Panc1 (cell line): ENCODE measurements around the gene CELA2B.

Source experiments
- POLR2AphosphoS5 ChIP-seq: IDR thresholded peaks from 2 replicates; pipeline ENCODE4 v1.6.1; 2012; ENCODE audit warnings: mild to moderate bottlenecking, low read depth, low read length, moderate library complexity
- TF ChIP-seq, protein P1 (sequence below): fragments of 450-650 bp; IDR thresholded peaks from 2 replicates; pipeline ENCODE4 v1.5.1; 2017; ENCODE audit warnings: mild to moderate bottlenecking
- TF ChIP-seq, protein P2 (sequence below), 2 experiments: IDR thresholded peaks; 2 replicates each; pipeline ENCODE4 v1.6.1; 2011 to 2012; ENCODE audit warnings: low read depth in 2 of 2, control low read depth in 1 of 2, low read length in 1 of 2, mild to moderate bottlenecking in 1 of 2, moderate library complexity in 1 of 2; ENCODE audit not compliant: insufficient read depth in 1 of 2

DNA sequence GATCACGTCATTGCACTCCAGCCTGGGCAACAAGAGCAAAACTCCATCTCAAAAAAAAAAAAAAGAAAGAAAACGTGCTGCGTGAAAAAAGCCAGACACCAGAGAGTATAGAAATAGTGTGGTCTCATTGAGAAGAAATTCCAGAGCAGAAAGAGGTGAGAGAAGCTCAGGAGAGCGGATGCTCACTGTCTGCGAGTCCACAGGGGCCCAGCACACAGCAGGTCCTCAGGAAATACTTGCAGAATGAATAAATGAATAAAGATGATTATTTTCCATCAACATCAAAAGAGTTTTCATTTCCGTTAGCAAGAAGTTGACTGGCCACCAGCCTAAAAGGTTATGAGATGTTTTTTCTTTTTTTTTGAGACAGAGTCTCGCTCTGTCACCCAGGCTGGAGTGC, 33.7 kb downstream of the CELA2B start:
- TF ChIP-seq, protein P1, sequence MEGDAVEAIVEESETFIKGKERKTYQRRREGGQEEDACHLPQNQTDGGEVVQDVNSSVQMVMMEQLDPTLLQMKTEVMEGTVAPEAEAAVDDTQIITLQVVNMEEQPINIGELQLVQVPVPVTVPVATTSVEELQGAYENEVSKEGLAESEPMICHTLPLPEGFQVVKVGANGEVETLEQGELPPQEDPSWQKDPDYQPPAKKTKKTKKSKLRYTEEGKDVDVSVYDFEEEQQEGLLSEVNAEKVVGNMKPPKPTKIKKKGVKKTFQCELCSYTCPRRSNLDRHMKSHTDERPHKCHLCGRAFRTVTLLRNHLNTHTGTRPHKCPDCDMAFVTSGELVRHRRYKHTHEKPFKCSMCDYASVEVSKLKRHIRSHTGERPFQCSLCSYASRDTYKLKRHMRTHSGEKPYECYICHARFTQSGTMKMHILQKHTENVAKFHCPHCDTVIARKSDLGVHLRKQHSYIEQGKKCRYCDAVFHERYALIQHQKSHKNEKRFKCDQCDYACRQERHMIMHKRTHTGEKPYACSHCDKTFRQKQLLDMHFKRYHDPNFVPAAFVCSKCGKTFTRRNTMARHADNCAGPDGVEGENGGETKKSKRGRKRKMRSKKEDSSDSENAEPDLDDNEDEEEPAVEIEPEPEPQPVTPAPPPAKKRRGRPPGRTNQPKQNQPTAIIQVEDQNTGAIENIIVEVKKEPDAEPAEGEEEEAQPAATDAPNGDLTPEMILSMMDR = no peak
- TF ChIP-seq POLR2AphosphoS5 = no peak
- TF ChIP-seq, protein P2, sequence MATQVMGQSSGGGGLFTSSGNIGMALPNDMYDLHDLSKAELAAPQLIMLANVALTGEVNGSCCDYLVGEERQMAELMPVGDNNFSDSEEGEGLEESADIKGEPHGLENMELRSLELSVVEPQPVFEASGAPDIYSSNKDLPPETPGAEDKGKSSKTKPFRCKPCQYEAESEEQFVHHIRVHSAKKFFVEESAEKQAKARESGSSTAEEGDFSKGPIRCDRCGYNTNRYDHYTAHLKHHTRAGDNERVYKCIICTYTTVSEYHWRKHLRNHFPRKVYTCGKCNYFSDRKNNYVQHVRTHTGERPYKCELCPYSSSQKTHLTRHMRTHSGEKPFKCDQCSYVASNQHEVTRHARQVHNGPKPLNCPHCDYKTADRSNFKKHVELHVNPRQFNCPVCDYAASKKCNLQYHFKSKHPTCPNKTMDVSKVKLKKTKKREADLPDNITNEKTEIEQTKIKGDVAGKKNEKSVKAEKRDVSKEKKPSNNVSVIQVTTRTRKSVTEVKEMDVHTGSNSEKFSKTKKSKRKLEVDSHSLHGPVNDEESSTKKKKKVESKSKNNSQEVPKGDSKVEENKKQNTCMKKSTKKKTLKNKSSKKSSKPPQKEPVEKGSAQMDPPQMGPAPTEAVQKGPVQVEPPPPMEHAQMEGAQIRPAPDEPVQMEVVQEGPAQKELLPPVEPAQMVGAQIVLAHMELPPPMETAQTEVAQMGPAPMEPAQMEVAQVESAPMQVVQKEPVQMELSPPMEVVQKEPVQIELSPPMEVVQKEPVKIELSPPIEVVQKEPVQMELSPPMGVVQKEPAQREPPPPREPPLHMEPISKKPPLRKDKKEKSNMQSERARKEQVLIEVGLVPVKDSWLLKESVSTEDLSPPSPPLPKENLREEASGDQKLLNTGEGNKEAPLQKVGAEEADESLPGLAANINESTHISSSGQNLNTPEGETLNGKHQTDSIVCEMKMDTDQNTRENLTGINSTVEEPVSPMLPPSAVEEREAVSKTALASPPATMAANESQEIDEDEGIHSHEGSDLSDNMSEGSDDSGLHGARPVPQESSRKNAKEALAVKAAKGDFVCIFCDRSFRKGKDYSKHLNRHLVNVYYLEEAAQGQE (IDR thresholded peaks at IDR 0.05; ENCODE audit: insufficient read depth in 1 of 2, low read depth in 2 of 2, low read length in 1 of 2) = no peak
